GM10266 (cell line): ENCODE data around the gene INO80C.

Experiments used
- DNase-seq: peaks from one replicate; pipeline ENCODE4 v3.0.0; 2012; ENCODE audit errors: extremely low spot score
- TF ChIP-seq, protein P1 (sequence below): IDR thresholded peaks from 2 replicates; pipeline ENCODE4 v1.5.1; 2012; ENCODE audit warnings: mild to moderate bottlenecking, low read depth; ENCODE audit not compliant: control insufficient read depth, insufficient read depth; ENCODE audit errors: missing control alignments

The INO80C gene

DNA sequence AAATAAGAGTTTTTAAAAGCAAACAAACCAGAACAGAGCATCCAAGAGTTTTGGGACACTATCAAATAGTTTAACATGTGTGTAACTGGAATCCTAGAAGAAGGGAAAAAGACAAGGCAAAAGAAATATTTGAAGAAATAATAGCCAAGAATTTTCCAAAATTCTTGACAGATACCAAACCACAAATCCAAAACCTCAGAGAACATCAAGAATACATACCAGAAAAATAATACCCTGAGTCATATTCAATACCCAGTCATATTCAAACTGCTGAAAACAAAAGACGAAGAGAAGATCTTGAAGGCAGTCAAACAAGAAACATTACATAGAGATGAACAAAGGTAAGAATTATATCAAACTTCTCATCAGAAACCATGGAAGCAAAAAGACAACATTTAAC, 22.9 kb downstream of the INO80C start:
- TF ChIP-seq, protein P1, sequence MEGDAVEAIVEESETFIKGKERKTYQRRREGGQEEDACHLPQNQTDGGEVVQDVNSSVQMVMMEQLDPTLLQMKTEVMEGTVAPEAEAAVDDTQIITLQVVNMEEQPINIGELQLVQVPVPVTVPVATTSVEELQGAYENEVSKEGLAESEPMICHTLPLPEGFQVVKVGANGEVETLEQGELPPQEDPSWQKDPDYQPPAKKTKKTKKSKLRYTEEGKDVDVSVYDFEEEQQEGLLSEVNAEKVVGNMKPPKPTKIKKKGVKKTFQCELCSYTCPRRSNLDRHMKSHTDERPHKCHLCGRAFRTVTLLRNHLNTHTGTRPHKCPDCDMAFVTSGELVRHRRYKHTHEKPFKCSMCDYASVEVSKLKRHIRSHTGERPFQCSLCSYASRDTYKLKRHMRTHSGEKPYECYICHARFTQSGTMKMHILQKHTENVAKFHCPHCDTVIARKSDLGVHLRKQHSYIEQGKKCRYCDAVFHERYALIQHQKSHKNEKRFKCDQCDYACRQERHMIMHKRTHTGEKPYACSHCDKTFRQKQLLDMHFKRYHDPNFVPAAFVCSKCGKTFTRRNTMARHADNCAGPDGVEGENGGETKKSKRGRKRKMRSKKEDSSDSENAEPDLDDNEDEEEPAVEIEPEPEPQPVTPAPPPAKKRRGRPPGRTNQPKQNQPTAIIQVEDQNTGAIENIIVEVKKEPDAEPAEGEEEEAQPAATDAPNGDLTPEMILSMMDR, result no peak
- DNase-seq, result no peak

DNA sequence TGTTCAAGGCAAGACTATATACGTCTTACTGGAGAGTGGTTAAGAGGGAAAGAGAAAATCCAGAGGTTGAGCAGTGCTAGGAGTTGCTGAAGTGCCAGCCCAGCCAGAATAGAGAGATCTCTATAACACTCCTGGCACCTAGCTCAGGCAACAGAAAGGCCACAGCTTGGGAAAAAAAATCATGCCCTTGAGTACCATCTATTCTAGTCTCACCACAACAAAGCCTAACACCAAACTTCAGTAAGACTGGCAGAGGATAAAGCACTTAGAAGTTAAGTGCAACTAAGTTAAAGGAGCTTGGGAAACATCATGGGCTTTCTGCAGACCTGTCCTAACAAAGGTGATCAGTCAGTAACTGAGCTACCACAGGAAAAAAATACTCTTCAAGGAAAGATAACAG, 24.2 kb downstream of the INO80C start:
- TF ChIP-seq, protein P1, result no peak
- DNase-seq, result no peak

DNA sequence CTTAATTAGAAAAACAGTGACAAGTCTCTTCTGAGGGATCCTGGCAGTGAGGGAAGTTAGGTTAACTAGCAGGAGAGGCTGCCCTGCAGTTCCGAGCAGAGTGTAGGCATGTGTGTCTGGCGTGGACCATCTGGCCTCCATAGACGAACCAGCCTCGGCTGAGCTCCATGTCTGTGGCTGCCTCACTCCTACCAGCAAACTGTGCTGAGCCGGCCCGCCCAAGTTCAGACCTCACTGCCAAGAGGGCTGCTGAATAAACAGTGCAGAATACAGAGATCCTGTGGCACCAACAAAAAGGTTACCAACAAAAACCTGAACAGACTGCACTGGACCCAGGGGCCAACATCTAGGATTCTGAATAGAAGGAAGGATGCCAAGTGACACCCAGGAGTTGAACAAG, 27.3 kb downstream of the INO80C start:
- TF ChIP-seq, protein P1, result no peak
- DNase-seq, result no peak

DNA sequence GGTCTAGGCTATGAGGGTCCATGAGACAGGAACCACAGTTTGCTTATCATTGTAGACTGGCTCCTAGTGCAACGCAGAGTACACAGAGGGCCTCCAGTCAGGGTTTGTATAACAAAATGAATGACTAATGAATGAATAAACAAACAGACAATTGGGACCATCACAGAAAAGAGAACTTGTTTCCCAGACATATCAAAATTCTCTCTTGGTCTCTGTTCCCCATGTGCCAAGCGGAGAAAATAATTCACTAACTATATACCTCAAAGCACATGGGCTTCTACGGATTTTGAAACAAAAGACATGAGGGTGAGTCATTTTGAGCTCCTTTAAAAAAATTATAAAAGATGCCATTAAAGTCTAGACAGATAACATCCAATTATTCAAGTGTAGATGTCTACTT, 28.0 kb downstream of the INO80C start:
- TF ChIP-seq, protein P1, result no peak
- no peak for DNase-seq

DNA sequence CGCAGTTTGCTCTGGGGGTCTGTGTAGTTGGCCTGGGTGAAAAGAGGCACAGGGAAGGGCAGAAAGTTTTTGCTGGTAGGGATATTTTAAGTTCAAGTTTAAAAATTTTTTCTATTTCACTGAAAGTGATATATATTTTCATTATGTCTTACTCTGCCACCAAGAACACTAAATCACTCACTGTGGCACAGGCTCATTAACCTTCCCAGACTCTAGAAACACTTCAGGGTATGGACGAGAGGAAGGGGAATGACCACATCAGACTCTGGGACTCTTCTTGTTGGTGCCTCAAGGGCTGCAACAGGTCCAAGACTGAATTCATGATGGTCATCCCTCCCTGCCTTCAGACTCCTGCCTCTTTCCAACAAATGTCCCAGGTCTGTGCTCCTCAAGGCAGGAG, 29.0 kb downstream of the INO80C start:
- no peak for DNase-seq
- TF ChIP-seq, protein P1, result no peak

DNA sequence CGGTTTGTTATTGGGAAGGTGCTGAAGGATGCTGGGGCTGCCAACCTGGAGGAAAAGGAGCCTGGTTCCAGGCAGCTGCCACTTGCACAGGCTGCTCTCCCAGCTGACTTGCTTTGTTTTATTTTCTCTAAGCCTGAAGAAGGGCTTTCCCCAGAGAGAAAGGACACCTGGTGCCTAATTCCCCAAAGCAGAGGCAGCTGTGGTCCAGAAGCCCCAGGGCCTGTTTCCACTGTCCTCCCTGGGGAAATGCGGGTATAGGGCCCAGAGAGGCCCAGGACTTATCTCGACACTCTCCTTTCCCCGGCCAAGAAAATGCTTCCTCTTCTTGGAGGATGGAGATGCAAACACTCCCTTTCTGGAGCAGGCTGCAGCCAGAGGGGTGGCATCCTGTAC, 30.1 kb downstream of the INO80C start:
- TF ChIP-seq, protein P1, result no peak
- peak; percentile 40 for DNase-seq

DNA sequence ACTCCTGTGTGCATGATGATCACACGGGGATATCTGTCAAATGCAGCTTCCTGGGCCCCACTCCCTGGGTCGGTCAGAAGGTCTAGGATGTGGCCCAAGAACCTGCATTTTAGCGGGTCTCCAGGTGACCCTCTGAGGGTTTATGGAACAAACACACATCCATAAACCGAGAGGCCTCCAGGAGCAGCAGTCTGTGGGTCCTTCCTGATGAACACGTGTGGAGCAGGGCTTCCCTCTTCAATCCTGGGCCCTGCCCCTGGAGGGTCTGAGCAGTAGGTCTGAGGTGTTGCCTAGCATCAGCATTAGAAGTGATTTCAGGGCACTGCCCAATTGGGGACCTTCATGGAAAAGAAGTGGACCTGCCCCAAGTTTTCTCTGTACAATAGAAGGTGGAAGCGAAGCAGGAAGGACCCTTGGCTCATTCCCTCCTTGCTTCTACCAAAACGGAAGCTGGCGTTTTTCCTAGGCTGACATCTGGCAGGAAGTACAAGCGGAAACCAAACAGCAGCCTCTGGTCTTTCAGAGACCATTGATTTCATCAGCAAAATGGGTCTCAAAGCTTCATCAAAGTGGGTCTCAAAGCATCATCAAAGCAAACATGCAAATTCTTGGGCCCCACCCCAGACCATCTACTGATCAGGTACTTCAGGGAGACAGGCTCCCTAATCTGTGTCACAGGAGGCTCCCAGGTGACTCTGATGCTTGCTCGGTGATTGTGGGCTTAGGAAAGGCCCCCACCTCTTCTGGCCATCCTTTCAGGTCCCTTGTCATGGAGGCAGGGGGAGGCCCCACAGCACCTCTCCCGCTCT, 30.7 kb downstream of the INO80C start:
- DNase-seq, result no peak
- TF ChIP-seq, protein P1, result no peak
